Measurements from ENCODE around the gene ARHGEF16.
A peak's percentile ranks its signal among the peaks of the same experiment; 100 is the strongest.

The ARHGEF16 gene

DNA sequence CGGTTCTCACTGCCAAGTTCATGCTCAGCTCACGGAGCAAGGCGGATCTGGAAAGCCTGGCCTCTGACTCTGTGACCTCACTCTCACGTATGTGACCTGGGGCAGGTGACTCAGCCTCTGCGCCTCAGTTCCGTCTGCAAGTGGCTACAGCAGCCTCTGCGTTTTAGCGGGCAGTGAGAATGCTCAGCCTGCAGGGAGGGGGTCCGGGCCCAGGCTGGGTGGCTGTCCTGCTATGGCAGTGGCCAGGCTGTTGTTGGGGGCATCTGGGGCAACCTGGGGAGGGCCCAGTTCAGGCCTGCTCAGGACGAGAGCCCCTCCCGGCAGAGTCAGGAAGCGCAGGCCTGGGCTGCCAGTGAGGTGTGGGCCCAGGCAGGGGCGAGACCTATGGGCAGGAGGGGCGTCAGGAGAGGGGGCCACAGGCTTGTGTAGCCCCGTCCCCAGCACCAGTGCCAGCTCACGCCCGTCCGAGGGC, 27.9 kb downstream of the ARHGEF16 start:
- DNase-seq (ENCODE audit: low spot score) = no peak

DNA sequence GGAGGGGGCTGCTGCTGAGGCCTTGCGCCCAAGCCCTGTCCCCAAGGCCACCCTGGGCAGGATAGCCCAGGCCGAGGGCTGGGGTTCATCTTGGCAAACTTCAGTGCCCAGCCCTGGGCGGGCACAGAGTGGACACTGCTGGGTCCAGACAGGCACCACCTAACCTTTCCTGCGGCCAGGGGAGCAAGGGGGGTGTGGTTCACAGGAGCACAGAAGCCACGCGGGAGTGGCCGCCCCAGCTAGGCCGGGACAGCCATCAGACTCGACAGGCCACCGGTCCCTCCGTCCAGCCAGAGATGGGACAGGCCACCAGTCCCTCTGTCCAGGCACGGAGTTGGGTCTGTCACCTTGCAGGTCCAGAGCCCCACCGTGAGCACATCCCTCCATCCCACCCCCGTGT, 28.9 kb downstream of the ARHGEF16 start:
- DNase-seq (ENCODE audit: low spot score) = no peak

DNA sequence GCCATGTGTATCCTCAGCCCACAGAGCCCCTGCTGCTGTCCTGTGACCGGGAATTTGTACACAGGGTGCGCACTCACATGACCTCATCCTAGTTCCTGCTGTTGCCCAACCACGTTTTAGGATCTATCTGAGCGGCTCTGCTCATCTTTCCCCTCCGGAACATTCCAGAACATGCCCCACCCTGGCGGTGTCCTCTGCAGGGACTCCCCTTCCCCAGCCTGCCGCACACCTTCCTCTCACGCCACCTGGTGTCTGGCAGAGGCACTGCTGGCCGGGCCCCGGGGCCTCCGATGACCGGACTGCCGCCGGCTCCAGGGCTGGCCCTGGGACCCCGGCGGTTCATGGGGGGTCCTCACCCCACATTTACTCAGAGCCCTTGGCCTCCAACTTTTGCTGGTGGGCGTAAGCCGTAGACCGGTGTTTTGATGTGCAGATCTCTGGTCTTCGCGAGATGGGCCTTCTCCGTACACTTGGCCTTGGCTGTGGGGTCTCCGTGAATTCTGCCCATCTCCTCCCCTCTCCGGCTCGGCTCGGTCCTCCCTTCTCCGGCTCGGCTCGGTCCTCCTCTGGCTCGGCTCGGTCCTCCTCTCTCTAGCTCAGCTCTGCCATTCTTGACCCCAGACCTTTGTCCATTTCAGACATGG, 29.5 kb downstream of the ARHGEF16 start:
- peak; percentile 28 for DNase-seq (ENCODE audit: low spot score)

DNA sequence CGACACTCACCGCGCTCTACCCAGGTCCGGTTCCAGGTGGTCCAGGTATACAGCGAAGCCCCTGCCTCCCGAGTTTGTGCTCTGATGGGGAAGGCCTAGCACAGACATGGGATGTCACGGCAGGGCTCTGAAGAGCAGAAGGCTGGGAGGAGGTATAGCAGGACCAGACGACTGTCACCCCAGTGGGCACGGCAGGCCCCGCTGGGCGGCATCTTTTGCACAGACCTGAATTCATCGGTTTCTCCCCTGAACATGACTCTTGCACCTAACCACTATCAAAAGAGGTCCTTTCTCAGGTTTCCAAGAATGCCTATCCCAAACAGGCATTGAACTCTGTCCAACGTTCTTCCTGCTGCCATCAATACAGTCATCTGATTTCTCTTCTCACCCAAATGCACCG, 30.6 kb downstream of the ARHGEF16 start:
- DNase-seq (ENCODE audit: low spot score) = no peak

DNA sequence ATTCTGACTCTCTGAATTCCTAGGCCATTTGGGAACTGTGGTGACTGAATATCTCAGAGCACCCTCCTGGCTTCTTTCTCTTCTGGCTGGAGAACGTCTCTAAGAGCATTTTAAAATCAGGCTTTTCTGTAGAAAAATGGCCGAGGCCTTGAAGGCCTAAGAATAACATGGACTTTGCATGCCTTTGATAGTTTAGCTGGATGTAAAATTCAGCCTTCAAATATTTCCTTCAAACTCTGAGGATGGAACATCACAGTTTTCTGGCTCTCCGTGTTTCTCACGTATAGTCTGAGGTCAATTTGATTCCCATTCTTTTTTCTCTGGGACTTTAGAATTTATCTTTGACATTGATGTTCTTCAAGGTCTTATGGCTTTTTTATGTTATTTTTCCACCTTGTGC, 34.0 kb downstream of the ARHGEF16 start:
- no peak for DNase-seq (ENCODE audit: low spot score)

DNA sequence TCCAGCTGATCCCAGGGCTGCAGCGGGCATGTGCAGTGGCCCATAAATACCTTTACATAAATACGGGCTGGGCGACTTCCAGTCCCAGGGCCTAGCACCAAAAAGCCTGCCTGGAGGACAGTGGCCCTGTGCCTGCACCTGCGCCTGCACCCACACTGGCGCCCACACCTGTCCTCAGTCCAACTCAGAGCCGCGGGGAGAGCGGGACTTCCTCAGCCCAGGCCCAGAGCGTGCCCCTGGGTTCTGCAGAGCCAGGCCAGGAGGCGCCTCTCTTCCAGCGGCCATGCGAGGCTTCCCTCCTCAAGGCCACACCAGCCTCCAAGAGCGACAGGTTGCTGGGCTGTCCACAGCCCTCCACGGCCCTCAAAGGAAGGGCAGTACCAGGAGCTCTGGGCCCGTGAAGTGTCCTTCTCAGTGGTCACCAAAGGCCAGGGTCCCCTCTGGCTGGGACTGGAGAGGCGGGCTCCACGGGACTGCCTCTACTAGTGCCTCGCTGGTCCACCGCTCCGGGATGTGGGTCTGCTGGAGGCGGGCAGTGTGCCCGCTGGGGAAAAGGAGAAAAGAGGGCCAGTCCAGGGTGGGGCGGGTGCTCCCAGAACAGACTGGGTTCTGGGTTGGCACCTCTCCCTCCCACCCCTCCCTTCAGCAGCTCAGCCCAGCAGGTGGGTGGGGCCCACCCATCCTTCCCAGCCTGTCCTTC, 35.7 kb downstream of the ARHGEF16 start:
- no peak for DNase-seq (ENCODE audit: low spot score)

DNA sequence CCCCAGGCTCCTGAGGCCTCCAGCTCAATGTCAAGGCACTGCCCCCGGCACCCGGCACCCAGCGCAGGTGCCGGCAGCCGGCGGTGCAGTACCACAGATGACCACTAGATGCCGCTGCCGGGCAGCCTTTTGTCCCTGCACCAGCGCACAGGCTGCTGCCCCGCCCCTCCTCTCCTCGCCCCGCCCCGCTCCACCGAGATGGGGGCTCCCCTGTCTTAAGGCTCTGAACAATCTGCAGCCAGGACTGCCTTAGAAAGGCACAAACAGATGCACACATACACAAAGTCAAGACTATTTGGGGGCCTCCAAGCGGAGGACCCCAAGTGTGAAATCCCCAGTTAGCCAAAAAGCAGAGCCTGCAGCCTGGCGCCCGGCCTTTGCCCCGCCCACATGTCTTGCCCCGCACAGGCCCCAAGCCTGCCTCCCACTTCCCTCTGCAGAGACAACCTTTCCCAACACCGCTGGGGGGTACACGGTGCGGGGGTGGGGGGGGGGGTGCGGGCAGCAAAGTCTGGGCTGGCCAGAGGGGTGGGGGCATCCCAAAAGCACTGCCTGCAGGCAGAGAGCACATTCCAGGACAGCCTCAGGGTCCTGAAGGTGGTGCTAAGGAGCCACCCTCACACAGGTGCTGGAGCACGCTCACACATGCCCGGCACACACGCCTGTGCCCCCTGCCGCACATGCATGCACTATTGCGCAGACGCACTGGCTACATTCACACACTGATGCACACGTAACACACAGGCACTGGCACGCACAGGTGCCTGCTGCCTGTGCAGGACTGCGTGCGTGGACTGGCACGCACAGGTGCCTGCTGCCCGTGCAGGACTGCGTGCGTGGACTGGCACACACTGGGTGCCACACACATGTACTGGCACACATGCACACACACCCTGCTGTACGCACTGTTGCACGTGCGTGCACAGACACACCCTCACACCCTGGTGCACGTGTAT, 37.1 kb downstream of the ARHGEF16 start:
- DNase-seq (ENCODE audit: low spot score) = peak; percentile 64

DNA sequence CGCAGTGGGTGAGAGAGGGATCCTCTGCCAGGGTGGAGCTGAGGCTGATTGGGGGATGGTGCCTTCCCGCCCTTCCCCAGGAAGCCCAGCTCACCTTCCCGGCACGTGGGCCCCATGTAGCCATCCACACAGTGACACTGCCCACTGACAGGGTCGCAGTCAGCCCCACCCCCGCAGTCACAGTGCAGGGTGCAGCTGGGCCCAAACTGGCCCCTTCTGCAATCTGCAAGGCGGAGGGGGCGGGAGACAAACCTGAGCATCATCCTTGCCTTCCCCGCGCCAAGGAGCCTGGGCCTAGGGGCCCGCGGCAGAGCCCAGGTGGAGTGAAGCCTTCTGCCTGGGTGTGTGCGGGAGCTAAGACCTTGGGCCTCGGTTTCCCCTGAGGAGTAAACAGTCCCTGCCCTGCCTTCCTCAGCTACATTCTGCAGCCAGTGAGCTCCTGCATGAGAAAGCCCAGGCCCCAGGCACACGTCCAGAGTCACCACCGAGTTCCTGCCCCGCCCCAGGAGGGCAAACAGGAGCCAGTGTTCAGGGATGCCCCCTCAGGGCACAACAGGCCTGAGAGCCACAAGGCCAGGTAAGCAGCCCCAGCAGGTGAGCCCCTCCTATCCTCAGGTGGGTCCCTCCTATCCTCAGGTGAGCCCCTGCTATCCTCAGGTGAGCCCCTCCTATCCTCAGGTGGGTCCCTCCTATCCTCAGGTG, 38.2 kb downstream of the ARHGEF16 start:
- DNase-seq (ENCODE audit: low spot score) = no peak

DNA sequence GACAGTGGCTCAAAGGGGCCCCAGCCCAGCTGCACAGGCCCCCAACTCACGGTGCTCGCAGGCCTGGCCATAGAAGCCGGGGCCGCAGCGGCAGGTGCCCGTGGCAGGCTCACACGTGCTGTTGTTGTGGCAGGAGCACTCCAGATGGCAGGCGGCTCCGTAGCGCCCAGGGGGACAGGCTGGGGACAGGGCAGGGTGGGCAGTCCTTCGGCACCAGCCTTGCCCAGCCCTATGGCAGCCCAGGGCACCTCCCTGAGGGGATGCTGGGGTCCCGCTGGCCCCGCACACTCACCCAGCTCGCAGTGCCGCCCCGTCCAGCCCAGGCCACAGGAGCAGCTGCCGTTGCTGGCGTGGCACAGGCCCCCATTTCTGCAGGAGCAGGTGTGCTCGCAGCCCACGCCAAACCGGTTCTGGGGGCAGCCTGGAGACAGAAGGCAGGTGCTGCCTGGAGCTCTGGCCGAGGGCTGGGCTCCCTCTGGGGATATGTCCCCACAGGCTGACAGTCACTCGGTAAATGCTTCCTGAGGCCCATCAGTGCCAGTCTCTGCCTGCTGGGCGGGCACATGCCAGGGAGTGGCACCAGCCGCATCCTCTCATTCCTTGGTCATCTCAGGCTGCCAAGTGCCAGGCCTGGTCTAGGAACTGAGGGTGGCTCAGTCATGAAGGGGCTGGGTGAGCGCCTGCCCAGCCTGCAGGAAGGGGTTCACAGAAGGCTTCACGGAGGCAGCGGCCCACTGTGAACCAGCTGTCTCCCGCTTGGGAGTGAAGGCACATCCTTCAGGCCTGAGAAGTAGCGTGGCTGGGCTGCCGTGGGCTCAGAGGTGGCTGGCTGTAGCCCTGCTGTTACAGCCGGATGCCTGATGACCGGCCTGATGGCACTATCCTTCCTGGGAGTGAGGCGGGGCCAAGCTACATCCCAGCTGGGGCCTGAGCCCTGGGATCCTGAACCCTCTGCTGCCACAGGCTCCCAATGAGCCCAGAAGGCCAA, 40.1 kb downstream of the ARHGEF16 start:
- no peak for DNase-seq (ENCODE audit: low spot score)

DNA sequence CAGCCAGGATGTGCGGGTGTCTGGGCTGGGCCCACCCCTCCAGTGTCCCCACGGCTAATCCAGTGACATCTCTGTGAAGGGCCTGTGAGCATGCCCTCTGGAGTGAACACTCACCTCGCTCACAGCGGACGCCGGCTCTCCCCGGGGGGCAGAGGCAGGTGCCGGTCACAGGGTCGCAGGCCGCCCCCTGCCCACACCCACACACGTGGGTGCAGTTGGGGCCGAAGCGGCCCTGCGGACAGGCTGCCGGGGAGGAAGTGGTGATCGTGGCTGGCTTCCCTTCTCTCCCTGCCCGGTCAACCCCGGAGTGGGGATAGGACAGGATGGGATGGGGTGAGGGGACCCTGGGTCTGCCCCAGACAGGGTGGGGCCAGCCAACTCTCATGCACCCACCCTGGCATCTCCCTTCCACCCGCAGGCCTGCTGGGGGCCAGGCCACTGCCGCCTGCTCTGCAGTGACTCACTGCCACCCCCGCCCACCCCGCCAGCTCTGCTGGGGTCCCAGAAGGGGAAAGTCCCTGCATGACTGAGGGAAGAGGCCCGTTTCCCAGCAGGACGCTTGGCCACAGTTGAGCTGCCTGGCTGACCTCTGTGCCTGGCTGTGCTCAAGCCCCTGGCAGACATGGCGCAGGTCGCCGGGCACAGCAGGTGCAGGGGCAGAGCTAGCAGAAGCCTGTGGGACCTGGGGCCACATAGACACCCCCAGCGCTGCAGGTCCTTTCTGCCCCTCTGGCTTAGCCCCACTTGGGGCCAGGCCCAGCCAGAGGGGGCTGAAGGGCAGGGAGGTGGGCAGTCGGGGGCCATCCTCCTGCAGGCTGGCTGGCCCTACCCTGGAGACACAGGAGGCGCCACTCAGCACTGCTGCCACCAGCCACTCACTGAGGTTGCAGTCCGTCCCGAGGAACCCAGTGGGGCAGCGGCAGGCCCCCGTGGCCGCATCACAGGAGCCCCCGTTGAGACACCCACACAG, 41.6 kb downstream of the ARHGEF16 start:
- no peak for DNase-seq (ENCODE audit: low spot score)

DNA sequence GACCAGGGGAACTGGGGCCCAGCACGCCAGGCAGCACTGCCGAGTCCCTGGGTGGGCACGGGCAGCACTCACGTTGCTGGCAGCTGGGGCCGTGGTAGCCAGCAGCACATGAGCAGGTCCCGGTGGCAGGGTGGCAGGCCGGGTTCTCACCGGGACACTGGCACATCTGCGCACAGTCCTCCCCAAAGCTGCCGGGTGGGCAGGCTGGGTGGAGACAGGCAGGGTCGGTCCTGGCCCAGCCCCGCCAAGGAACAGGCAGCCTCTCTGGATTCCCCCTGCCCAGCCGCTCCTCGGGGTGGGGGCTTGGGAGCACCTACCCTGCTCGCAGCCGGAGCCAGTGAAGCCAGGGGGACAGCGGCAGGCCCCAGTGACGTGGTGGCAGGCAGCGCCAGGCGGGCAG, 42.5 kb downstream of the ARHGEF16 start:
- DNase-seq (ENCODE audit: low spot score) = no peak

DNA sequence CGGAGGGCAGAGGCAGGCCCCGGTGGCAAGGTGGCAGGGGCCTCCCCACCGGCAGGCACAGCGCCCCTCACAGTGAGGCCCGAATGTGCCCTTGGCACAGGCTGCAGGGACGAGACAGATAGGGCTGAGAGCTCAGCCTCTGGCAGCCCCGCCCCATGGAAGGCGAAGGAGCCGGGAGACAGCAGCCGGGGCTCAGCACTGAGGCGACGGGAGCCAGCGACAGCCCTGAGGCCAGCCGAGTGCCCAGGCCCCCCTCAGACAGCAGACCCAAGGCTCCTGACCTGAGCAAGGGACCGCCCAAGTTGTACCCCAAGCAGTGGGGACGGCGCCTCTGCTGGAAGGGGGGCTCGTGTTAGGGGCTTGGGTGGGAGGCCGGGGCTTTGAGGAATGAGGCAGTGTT, 43.1 kb downstream of the ARHGEF16 start:
- no peak for DNase-seq (ENCODE audit: low spot score)

DNA sequence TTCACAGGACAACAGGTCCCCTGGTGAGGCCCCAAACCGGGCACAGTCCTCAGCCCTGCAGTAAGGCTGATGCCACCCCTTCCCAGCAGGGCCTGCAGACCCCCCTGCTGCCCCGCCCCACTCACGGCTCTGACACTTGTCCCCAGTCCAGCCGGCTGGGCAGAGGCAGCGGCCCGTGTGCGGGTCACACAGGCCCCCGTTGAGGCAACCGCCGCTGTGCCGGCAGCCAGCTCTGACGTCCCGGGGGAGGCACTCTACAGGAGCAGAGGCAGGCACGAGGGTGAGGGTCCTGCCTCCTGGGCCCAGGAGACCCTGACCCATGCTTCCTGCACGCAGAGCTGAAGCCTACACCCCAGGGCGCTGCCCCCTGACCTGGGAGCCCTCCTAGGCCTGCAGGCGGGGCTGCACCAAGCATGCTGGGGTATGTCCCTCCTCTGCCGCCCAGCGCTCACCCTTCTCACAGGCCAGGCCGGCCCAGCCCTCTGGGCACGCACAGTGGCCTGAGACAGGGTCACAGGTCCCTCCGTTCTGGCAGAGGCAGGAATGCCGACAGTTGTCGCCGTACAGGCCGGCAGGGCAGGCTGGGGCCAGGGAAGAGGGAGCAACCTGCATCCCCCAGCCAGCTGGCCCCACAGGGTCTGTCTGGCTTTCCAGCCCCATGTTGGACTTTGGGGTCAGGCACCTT, 43.9 kb downstream of the ARHGEF16 start:
- DNase-seq (ENCODE audit: low spot score) = no peak

DNA sequence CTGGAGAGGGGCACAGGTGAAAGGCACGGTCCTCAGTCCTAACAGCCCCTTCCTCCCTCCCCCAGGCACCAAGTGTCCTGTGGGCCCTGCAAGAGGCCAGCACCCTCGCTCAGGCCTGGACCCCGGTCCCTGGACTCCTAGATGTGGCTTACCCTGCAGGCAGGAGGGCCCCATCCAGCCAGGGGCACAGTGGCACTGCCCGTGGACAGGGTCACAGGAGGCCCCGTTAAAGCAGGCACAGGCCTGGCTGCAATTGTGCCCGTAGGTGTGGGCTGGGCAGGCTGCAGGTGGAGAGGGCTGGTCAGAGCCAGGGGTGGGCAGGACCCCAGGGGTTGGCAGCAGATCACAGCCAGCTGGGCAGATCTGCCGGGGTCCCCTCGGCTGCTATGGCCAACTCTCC, 44.5 kb downstream of the ARHGEF16 start:
- no peak for DNase-seq (ENCODE audit: low spot score)

DNA sequence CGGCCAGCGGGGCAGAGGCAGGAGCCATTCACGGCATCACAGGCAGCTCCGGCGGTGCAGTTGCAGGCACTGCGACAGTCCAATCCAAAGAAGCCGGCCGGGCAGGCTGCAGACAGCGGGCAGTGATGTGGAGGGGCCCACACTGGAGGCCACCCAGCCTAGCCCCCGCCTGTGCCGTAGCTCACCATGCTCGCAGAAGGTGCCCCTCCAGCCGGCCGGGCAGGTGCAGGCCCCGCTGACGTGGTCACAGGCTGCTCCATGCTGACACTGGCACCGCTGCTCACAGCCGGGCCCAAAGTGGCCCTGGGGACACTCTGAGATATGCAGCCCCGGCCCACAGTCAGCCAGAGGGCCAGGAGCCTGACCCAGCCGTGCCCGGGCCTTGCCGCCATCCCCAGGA, 45.1 kb downstream of the ARHGEF16 start:
- no peak for DNase-seq (ENCODE audit: low spot score)

DNA sequence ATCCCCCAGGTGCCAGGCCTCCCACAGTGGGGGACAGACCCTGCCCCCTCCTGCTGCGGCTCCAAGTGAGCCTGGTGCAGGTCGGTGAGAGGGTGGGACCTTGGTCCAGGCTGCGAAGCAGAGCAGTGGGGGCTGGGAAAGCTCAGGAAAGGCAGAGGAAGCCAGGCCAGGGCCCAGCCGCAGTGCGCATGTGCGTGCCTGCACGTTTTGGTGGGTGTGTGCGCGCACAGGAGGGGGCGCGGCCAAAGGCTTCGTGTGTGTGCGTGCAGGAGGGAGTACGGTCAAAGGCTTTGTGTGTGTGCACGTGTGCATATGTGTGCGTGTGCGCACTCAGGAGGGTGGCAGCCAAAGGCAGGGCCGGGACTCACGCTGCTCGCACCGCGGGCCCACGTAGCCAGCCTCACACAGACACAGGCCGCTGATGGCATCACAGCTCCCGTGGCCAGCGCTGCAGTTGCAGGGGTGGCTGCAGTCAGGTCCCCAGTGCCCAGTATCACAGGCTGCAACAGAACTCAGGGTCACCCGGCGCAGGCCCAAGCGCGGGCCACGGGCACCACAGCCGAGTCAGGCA, 45.9 kb downstream of the ARHGEF16 start:
- no peak for DNase-seq (ENCODE audit: low spot score)

DNA sequence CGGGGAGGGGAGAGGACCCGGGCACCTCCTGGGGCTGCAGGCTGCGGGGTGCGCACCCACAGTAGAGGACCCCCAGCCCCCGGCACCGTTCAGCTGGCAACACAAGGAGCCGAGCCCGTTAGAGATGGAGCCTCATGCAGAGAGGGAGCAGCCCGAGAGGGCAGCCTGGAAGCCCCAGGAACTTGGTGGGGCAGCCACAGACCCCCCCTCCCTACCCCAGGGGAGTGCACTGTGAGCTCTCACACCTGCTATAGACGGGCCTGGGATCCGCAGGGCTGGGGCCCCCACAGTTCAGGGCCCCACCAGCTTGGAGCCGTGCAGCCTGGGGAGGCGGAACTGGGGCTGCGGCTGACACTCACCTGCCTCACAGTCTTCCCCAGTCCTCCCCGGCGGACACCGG, 47.0 kb downstream of the ARHGEF16 start:
- no peak for DNase-seq (ENCODE audit: low spot score)

DNA sequence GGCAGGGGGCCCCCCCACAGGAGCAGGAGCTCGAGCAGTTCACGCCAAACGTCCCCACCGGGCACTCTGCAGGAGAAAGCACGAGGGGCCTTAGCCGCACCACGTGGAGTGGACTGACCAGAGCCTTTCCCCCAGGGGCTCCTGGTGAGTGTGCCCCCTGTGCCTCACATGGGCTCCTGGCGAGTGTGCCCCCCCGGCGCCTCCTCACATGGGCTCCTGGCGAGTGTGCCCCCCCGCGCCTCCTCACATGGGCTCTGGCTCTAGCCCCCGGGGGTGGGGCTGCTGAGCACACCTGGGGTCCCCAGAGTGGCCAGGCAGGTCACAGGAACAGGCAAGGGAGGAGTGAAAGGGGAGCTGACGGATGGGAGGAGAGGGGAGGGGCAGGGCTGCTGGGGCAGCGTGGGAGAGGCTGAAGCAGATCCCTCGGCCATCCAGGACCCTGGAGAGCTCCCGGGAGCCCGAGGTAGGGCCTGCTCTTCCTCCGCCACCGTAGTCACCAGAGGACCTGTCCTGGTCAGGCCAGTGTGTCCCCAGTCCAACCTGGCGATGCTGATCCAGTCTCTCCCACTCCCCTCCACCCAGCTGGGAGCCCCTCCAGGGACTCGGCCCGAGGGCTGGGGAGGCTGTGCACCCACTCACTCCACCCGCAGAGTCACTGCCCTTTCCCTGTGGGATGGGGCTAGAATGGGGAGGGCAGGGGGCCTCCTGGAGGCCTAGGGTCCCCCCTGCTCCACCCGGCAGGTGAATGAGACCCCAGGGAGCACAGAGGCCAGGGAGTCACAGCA, 47.6 kb downstream of the ARHGEF16 start:
- DNase-seq (ENCODE audit: low spot score) = no peak
